Body of pancreas (tissue), 4 donors: ENCODE measurements around the gene AVEN. TPM values are rescaled to one million over a fixed set of nuclear protein-coding genes. Genes with fewer than 3 reads are reported as not detected.
"Not testable (repeated sequence)": the region's sequence is repeated elsewhere in the genome, so short reads cannot be mapped to it uniquely, and the experiment has no call there.

Experiments used
- ATAC-seq: fragments of 150-250 bp; one replicate; pipeline ENCODE4 v1.9.1; 2016
- DNase-seq, 4 donors: peaks; one replicate each; pipeline ENCODE4 v3.0.0-alpha.2; 2019
- H3K27ac ChIP-seq, 4 donors: fragments of 200-600 bp; sonication (generic); 1 replicate in 3 of 4; 2 replicates in 1 of 4; pipeline versions ENCODE4 v1.5.1 to v1.6.1; 2016 to 2019; ENCODE audit warnings: mild to moderate bottlenecking in 1 of 4, mixed read lengths in 1 of 4, moderate library complexity in 1 of 4
- H3K27me3 ChIP-seq, 2 donors: fragments of 200-600 bp; sonication (generic); one replicate each; pipeline ENCODE4 v1.6.0; 2016; ENCODE audit warnings: mild to moderate bottlenecking in 1 of 2
- H3K36me3 ChIP-seq, 2 donors: fragments of 200-600 bp; sonication (generic); replicated peaks in 1 of 2; 2 replicates each; pipeline ENCODE4 v1.5.1; 2016; ENCODE audit warnings: low read depth in 2 of 2; ENCODE audit not compliant: insufficient read depth in 1 of 2
- H3K4me1 ChIP-seq: fragments of 200-600 bp; sonication (generic); one replicate; pipeline ENCODE4 v1.6.0; 2016
- H3K4me3 ChIP-seq, 2 donors: fragments of 200-600 bp; sonication (generic); 1 replicate in 1 of 2; 2 replicates in 1 of 2; pipeline ENCODE4 v1.5.1; 2016 to 2019
- H3K9me3 ChIP-seq, 3 donors: fragments of 200-600 bp; sonication (generic); 1 replicate in 2 of 3; 2 replicates in 1 of 3; pipeline ENCODE4 v1.5.1; 2016
- POLR2A ChIP-seq, 3 donors: fragments of 450-650 bp; IDR thresholded peaks; one replicate each; pipeline ENCODE4 v1.6.1; 2016; ENCODE audit warnings: antibody characterized with exemption in 3 of 3, mild to moderate bottlenecking in 2 of 3
- WGBS, 2 donors: methylation state at CpG; one replicate each; pipeline ENCODE4 v1.1.5; 2017; 5-methylcytosine and 5-hydroxymethylcytosine counted together
- intact Hi-C: fragments of 100-400 bp; cut with DNase I; formaldehyde crosslinking; loops from one replicate; pipeline ENCODE4 v1.15.1; 2023
- total RNA-seq, 2 donors: library from RNA; depleted of rRNA; stranded (reverse); fragments of >200 nt; gene quantifications; one replicate each; pipeline ENCODE4 v1.1.0, GENCODE V29; 2016
- TF ChIP-seq, protein P1 (sequence below), 7 experiments: fragments of 450-650 bp in 4 of 7; fragments of 200-600 bp in 3 of 7; sonication (generic) in 3 of 7; IDR thresholded peaks; one replicate each; pipeline ENCODE4 v1.5.1; 2016 to 2019; ENCODE audit warnings: antibody characterized with exemption in 7 of 7

The AVEN gene
- total RNA-seq, 2 donors from 2014 or later, result 10.5 to 12.2 TPM

DNA sequence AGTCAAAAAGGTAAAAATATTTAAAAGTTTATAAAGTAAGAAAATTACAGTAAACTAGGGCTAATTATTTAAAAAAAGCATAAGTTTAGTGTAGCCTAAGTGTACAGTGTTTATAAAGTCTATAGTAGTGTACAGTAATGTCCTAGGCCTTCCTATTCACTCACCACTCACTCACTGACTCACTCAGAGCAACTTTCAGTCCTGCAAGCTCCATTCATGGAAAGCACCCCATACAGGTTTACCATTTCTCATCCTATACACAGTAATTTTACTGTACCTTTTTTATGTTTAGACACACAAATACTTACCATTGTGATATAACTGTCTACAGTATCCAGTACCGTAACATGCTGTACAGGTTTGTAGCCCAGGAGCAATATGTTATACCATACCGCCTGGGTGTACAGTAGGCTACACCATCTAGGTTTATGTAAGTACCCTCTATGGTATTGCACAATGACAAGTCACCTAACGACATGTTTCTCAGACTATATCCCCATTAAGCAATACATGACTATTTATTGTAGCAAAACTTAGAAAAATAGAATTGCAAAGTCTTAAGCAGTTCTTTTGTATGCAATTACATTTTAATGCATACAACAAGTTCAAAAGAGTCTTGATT, 19.5 kb downstream of the AVEN start:
- H3K27me3 ChIP-seq, result no peaks in the 10 kb centered on the region
- no peak for TF ChIP-seq POLR2A (IDR thresholded peaks at IDR 0.05)
- TF ChIP-seq, protein P1, sequence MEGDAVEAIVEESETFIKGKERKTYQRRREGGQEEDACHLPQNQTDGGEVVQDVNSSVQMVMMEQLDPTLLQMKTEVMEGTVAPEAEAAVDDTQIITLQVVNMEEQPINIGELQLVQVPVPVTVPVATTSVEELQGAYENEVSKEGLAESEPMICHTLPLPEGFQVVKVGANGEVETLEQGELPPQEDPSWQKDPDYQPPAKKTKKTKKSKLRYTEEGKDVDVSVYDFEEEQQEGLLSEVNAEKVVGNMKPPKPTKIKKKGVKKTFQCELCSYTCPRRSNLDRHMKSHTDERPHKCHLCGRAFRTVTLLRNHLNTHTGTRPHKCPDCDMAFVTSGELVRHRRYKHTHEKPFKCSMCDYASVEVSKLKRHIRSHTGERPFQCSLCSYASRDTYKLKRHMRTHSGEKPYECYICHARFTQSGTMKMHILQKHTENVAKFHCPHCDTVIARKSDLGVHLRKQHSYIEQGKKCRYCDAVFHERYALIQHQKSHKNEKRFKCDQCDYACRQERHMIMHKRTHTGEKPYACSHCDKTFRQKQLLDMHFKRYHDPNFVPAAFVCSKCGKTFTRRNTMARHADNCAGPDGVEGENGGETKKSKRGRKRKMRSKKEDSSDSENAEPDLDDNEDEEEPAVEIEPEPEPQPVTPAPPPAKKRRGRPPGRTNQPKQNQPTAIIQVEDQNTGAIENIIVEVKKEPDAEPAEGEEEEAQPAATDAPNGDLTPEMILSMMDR (IDR thresholded peaks at IDR 0.05), result no peak
- ATAC-seq (no peak), DNase-seq (no peak)
- no peaks in the 10 kb centered on the region for H3K9me3 ChIP-seq
- no peaks in the 10 kb centered on the region for H3K4me1 ChIP-seq
- WGBS, 2 donors, result 90 to 96% methylated on average over 3 of the region's 3 CpGs
- H3K4me3 ChIP-seq, result no peak overlapping the region
- H3K27ac ChIP-seq, result no peak overlapping the region
- intact Hi-C loops, result no loop called here
- H3K36me3 ChIP-seq, result no peaks in the 10 kb centered on the region

DNA sequence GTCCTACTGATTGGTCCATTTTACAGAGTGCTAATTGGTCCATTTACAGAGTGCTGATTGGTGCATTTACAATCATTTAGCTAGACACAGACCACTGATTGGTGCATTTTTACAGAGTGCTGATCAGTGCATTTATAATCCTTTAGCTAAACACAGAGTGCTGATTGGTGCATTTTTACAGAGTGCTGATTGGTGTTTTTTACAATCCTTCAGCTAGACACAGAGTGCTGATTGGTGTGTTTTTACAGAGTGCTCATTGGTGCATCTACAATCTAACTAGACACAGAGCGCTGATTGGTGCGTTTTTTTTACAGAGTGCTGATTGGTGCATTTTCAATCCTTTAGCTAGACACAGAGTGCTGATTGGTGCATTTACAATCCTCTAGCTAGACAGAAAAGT, 20.3 kb downstream of the AVEN start:
- H3K9me3 ChIP-seq, ATAC-seq, H3K27ac ChIP-seq, intact Hi-C loops, H3K27me3 ChIP-seq, DNase-seq, H3K4me3 ChIP-seq, H3K36me3 ChIP-seq, H3K4me1 ChIP-seq: not testable (repeated sequence)
- WGBS, 2 donors, result 92 to 94% methylated on average over 2 of the region's 2 CpGs

DNA sequence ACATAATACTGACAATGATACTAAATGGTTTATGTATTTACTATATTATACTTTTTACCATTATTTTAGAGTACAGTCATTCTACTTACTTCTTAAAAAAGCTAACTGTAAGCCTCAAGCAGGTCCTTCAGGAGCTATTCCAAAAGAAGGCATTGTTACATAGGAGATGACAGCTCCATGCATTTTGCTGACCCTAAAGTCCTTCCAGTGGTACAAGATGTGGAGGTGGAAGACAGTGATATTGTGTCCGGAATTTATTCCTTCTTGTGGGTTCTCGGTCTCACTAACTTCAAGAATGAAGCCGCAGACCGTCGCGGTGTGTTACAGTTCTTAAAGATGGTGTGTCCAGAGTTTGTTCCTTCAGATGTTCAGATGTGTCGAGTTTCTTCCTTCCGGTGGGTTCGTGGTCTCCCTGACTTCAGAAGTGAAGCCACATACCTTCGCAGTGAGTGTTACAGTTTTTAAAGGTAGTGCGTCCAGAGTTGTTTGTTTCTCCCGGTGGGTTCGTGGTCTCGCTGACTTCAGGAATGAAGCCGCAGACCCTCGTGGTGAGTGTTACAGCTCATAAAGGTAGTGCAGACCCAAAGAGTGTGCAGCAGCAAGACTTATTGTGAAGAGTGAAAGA, 20.9 kb downstream of the AVEN start:
- Histone ChIP-seq H3K27ac (no peak overlapping the region), H3K9me3 (no peaks in the 10 kb centered on the region), H3K4me1 (no peaks in the 10 kb centered on the region), H3K4me3 (no peak overlapping the region), H3K36me3 (no peaks in the 10 kb centered on the region), H3K27me3 (no peaks in the 10 kb centered on the region)
- intact Hi-C loops, result no loop called here
- 84 to 85% methylated on average over 16 of the region's 16 CpGs for WGBS, 2 donors
- DNase-seq (peak in 1 of 4 donors; percentile 2), ATAC-seq (no peak)
- TF ChIP-seq, protein P1 (IDR thresholded peaks at IDR 0.05), result no peak
- no peak for TF ChIP-seq POLR2A (IDR thresholded peaks at IDR 0.05)

DNA sequence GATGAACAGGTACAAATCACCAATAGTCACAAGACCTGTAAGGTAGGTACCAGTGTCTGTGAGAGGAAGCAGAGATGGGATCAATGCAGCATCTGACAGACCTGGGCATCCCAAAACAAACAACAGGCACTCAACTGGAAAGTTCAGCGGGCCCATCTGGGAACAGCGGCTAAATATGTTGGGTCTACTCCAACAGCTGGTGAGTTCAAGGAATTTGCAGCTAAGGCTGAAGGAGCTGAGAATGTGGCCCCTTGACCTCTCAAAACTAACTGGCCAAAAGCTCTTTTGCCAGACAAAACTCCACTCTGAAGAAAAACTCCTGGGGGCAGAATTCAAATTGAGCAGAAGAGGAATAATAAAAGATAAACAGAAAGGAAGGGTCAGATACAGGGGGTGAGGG, 24.4 kb downstream of the AVEN start:
- no peaks in the 10 kb centered on the region for H3K27me3 ChIP-seq
- no peak for TF ChIP-seq POLR2A (IDR thresholded peaks at IDR 0.05)
- TF ChIP-seq, protein P1 (IDR thresholded peaks at IDR 0.05), result no peak
- no peak for ATAC-seq
- no peak for DNase-seq
- no peaks in the 10 kb centered on the region for H3K36me3 ChIP-seq
- H3K4me1 ChIP-seq, result no peaks in the 10 kb centered on the region
- WGBS, 2 donors, result 92 to 94% methylated on average over 2 of the region's 2 CpGs
- no peaks in the 10 kb centered on the region for H3K9me3 ChIP-seq
- intact Hi-C loops, result no loop called here
- no peak overlapping the region for H3K27ac ChIP-seq
- H3K4me3 ChIP-seq, result no peak overlapping the region

DNA sequence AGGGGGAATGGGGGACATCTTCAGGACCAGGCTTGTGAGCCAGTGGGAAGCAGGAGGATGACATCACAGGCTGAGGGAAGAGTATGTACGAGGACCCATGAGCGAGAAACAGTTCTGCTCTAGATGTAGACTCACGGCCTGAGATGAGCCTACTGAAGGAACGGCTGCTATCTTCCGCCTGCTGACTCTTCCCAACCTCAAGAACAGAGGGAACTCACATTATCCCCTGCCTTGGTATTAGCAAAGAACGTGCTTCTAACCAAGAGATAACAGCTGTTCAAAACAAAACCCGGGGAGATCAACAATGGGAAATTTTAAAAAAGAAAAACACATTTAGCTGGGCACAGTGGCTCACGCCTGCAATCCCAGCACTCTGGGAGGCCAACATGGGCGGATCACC, 25.3 kb downstream of the AVEN start:
- 92 to 93% methylated on average over 9 of the region's 9 CpGs for WGBS, 2 donors
- intact Hi-C loops, result no loop called here
- no peak for ATAC-seq
- Histone ChIP-seq H3K4me3 (no peak overlapping the region), H3K36me3 (no peaks in the 10 kb centered on the region), H3K27ac (no peak overlapping the region), H3K9me3 (no peaks in the 10 kb centered on the region), H3K27me3 (no peaks in the 10 kb centered on the region), H3K4me1 (no peaks in the 10 kb centered on the region)
- DNase-seq, result no peak
- no peak for TF ChIP-seq POLR2A (IDR thresholded peaks at IDR 0.05)
- TF ChIP-seq, protein P1 (IDR thresholded peaks at IDR 0.05), result no peak
